CD4-positive, alpha-beta T cell treated with Interleukin-17A for 4 hours (primary cell): ENCODE measurements around the gene COG7.

Source experiments
- DNase-seq: peaks from one replicate; pipeline ENCODE4 v3.0.0-alpha.2; 2020; ENCODE audit warnings: mixed read lengths

Gene COG7

GRCh38 chr16:23355106-23355670 is 97.8 kb downstream of the COG7 start:
- no peak for DNase-seq

DNA sequence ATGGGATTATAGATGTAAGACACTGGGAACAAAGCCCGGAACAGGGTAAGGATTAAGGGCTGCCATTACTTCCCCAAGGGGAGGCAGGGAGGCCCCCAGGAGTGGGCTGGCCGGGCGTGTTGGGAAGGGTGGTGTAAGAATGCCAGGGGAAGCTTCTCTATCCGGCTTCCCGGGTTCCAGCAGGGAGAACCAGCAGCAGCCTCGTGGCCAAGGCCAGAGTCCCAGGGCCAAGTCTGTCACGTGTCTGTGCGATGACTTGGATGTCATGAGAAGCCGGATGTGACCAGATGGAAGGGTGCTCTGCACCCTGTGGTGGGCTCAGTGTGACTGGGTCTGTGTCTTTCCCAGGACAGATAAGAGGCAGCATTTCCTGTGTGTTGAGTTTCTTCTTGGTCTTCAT is 98.7 kb downstream of the COG7 start:
- DNase-seq, result no peak

DNA sequence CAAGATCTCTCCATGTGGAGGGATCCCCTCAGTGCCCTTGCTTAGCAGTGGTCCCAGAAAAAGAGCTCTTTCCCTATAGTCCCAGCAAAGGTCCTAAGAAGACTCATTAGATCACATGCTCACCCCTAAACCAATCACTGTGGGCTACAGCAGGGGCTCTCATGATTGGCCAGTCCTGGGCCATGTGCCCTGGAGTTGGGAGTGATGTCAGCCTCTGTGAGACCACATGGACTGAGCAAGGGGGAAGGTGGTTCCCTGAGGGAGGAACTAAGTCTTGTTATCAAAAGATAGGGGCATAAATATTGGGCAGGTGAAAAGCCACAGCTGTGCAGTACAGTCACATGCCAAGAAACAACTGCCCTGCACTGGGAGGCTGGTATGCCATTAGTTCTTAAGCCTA is 99.5 kb downstream of the COG7 start:
- DNase-seq, result no peak

- DNase-seq, result no peak
Measured at GRCh38 chr16:23351360-23351759, 101.6 kb downstream of the COG7 start.

DNA sequence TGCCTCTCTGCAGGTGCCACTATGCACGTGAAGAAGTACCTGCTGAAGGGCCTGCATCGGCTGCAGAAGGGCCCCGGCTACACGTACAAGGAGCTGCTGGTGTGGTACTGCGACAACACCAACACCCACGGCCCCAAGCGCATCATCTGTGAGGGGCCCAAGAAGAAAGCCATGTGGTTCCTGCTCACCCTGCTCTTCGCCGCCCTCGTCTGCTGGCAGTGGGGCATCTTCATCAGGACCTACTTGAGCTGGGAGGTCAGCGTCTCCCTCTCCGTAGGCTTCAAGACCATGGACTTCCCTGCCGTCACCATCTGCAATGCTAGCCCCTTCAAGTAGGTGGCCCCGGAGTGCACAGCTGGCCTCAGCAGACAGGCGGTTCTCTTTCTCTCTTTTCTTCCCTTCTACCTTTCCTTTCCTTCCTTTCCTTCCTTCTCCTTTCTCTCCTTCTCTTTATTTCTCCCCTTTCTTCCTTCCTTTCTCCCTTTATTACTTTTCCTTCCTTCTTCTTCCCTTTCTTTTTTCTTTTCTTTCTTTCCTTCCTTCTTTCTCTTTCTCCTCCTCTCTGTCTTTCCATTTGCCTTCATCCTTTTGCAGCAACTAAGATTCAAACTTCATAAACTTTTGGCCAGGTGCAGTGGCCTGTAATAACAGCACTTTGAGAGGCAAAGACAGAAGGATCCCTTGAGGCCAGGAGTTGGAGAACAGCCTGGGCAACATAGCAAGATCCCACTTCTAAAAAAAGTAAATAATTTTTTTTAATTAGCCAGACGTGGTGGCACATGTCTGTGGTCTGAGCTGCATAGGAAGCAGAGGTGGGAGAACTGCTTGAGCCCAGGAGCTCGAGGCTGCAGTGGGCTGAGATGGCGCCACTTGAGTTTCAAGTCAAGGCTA is 104.2 kb downstream of the COG7 start:
- no peak for DNase-seq

GRCh38 chr16:23345237-23345636 is 107.8 kb downstream of the COG7 start:
- no peak for DNase-seq

DNA sequence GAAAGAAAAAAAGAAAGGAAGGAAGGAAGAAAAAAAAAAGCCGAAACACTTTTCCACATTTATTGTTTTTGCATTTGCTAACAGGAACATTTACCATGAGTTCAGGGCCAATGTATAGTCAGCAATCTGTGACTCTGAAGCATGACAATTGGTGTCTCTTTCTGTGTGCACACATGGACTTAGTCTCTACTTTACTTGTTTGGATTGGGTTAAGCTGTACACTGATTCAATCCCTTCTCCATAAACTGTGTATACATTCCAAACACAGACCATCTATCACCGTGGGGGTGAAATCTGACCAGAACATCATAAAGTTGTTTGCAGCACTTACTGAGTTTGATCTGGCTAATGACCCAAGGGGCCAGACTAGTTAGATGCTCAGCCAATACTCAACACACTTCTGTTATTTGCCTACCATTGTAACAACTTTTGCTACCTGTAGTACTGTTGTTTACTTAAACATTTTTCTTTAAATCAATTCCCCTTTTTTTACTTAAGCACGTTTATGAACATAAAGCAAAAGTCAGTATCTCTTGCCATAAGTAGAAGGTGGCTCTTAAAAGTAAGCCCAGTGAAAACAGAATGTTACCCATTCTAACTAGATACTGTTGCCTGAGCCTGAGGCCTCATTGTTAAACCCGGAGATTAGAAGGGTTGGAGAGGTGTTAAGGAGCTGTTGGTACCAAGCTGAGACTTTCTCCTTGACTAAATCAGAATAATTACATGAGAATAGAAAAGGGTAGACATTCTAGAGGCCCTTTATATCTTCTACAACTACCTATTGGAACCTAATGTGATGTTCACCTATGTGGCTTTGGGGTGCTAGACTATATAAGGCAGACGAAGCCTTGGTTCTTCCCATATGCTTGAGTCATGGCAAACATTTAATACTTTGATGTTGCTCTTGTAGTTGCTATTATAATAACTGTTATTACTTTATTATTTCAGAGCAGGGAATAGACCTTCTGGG is 109.1 kb downstream of the COG7 start:
- DNase-seq, result no peak

DNA sequence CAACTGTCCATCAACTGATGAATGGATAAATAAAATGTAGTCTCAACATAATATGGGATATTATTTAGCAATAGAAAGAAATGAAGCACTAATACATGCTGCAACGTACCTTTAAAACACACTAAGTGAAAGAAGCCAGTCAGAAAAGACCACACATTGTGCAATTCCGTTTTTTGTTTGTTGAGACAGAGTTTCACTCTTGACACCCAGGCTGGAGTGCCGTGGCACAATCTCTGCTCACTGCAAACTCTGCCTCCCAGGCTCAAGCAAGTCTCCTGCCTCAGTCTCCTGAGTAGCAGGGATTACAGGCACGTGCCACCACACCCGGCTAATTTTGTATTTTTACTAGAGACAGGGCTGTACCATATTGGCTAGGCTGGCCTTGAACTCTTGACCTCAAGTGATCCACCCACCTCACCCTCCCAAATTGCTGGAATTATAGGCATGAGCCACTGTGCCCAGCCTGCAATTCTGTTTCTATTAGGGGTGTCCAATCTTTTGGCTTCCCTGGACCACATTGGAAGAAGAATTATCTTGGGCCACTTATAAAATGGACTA is 110.8 kb downstream of the COG7 start:
- no peak for DNase-seq

GRCh38 chr16:23339787-23340186 is 113.2 kb downstream of the COG7 start:
- DNase-seq, result no peak
